H1 (cell line): ENCODE measurements around the gene PRKCI. TPM values are rescaled to one million over a fixed set of nuclear protein-coding genes. Genes with fewer than 3 reads are reported as not detected.

Experiments
- ATF2 ChIP-seq: IDR thresholded peaks from 2 replicates; pipeline ENCODE4 v1.6.1; 2012; ENCODE audit warnings: low read length, inconsistent platforms
- ATF3 ChIP-seq: IDR thresholded peaks from 2 replicates; pipeline ENCODE4 v1.6.1; 2011; ENCODE audit warnings: low read depth, mild to moderate bottlenecking, low read length; ENCODE audit not compliant: insufficient read depth
- CBX5 ChIP-seq: fragments of 300-800, 300-1000 bp; sonication (generic); IDR thresholded peaks from 2 replicates; pipeline ENCODE4 v1.7.1; 2016; ENCODE audit warnings: antibody characterized with exemption, low read length, low read depth
- CEBPB ChIP-seq: IDR thresholded peaks from 2 replicates; pipeline ENCODE4 v1.6.1; 2012; ENCODE audit warnings: low read depth, low read length
- CHD1 ChIP-seq: IDR thresholded peaks from 2 replicates; pipeline ENCODE4 v1.6.1; 2012; ENCODE audit warnings: low read depth, low read length, improper control_type of control experiment
- E2F6 ChIP-seq: IDR thresholded peaks from 2 replicates; pipeline ENCODE4 v1.6.1; 2012; ENCODE audit warnings: inconsistent platforms
- EP300 ChIP-seq, 2 experiments: IDR thresholded peaks; 1 replicate in 1 of 2; 2 replicates in 1 of 2; pipeline ENCODE4 v1.6.1; 2011 to 2012; ENCODE audit warnings: low read depth in 2 of 2, low read length in 2 of 2, mild to moderate bottlenecking in 2 of 2, borderline replicate concordance in 1 of 2, inconsistent platforms in 1 of 2, moderate library complexity in 1 of 2
- GABPA ChIP-seq: IDR thresholded peaks from 2 replicates; pipeline ENCODE4 v1.6.1; 2011; ENCODE audit warnings: mild to moderate bottlenecking, low read length, moderate library complexity, borderline replicate concordance; ENCODE audit not compliant: insufficient read depth
- KDM1A ChIP-seq: fragments of 200-600, 300-600 bp; sonication (generic); IDR thresholded peaks from 2 replicates; pipeline ENCODE4 v1.7.1; 2016; ENCODE audit warnings: mild to moderate bottlenecking, low read length, borderline replicate concordance
- KDM4A ChIP-seq: IDR thresholded peaks from one replicate; pipeline ENCODE4 v1.7.1; 2012; ENCODE audit warnings: low read depth, mild to moderate bottlenecking, moderate library complexity, low read length, inconsistent platforms; ENCODE audit not compliant: severe bottlenecking
- MAFK ChIP-seq: IDR thresholded peaks from 2 replicates; pipeline ENCODE4 v1.6.1; 2012; ENCODE audit warnings: low read depth, mild to moderate bottlenecking, improper control_type of control experiment, low read length
- RAD21 ChIP-seq, 2 experiments: IDR thresholded peaks in 1 of 2; conservative IDR thresholded peaks in 1 of 2; 2 replicates each; pipeline ENCODE4 v1.6.1; 2011; ENCODE audit warnings: low read depth in 2 of 2, low read length in 2 of 2, improper control_type of control experiment in 1 of 2, inconsistent platforms in 1 of 2, mild to moderate bottlenecking in 1 of 2, moderate library complexity in 1 of 2
- RBBP5 ChIP-seq: IDR thresholded peaks from 2 replicates; pipeline ENCODE4 v1.7.1; 2012; ENCODE audit warnings: low read depth, mild to moderate bottlenecking, inconsistent platforms, low read length, moderate library complexity, borderline replicate concordance
- RFX5 ChIP-seq: IDR thresholded peaks from 2 replicates; pipeline ENCODE4 v1.6.1; 2011; ENCODE audit warnings: low read depth, low read length, improper control_type of control experiment, borderline replicate concordance
- RXRA ChIP-seq: IDR thresholded peaks from 2 replicates; pipeline ENCODE4 v1.6.1; 2011; ENCODE audit warnings: low read depth, mild to moderate bottlenecking, low read length, moderate library complexity; ENCODE audit not compliant: insufficient read depth
- SIN3A ChIP-seq, 2 experiments: IDR thresholded peaks in 1 of 2; conservative IDR thresholded peaks in 1 of 2; 2 replicates each; pipeline ENCODE4 v1.6.1; 2011 to 2012; ENCODE audit warnings: low read length in 2 of 2, improper control_type of control experiment in 1 of 2, low read depth in 1 of 2, mild to moderate bottlenecking in 1 of 2
- SIX5 ChIP-seq: IDR thresholded peaks from 2 replicates; pipeline ENCODE4 v1.6.1; 2011; ENCODE audit warnings: mild to moderate bottlenecking, low read depth, low read length
- SP2 ChIP-seq: IDR thresholded peaks from 2 replicates; pipeline ENCODE4 v1.6.1; 2012; ENCODE audit warnings: mild to moderate bottlenecking, low read length, inconsistent platforms
- SRF ChIP-seq: IDR thresholded peaks from 2 replicates; pipeline ENCODE4 v1.6.1; 2011; ENCODE audit warnings: mild to moderate bottlenecking, low read depth, low read length, moderate library complexity
- SUZ12 ChIP-seq: fragments of 200-600 bp; sonication (generic); IDR thresholded peaks from 2 replicates; pipeline ENCODE4 v1.6.1; 2012; ENCODE audit warnings: mild to moderate bottlenecking, inconsistent platforms, low read length, moderate library complexity, mixed read lengths
- polyA plus RNA-seq, 7 experiments: library from polyadenylated mRNA; depleted of rRNA in 3 of 7; stranded (reverse) in 5 of 7; unstranded in 2 of 7; fragments of >200 nt in 5 of 7; fragments of 200-250 nt in 2 of 7; gene quantifications; 1 replicate in 5 of 7; 2 replicates in 1 of 7; 4 replicates in 1 of 7; pipeline versions ENCODE4 v1.2.1 to v1.2.3, GENCODE V29; 2011 to 2013; ENCODE audit warnings: missing spikeins in 2 of 7, mixed read lengths in 2 of 7
- total RNA-seq: library from RNA; stranded (reverse); fragmentation: NEBNext Ultra II Directional; extraction: Animal tissue kit (Norgen Biotek cat#: 25700); gene quantifications from 2 replicates; pipeline ENCODE4 v1.2.1, GENCODE V29; 2021

Gene PRKCI
- total and polyA plus RNA-seq, 2 of the 8 experiments (the other 6 are each of a cell fraction or from before 2014, with no cell fraction given) = 24.3 to 100.0 TPM

GRCh38 chr3:170222647-170223541 lies 670 bp downstream of the PRKCI start (continued):
- TF ChIP-seq RAD21 (IDR thresholded peaks at IDR 0.05 in 1 of 2, conservative IDR thresholded peaks at IDR 0.05 in 1 of 2; ENCODE audit: low read depth in 2 of 2, low read length in 2 of 2) = no peak
- TF ChIP-seq SRF = no peak
- no peak for TF ChIP-seq CEBPB
- no peak for TF ChIP-seq ATF3
- no peak for TF ChIP-seq SIX5
- TF ChIP-seq RXRA = no peak
- TF ChIP-seq KDM4A = peak; percentile 57
- no peak for TF ChIP-seq ATF2
- no peak for TF ChIP-seq KDM1A
- peak; percentile 44; the same call in 1 of the 2 replicates for TF ChIP-seq RBBP5
- no peak; a peak in 1 of 4 replicates for TF ChIP-seq SIN3A (conservative IDR thresholded peaks at IDR 0.05 in 1 of 2, IDR thresholded peaks at IDR 0.05 in 1 of 2; ENCODE audit: low read depth in 1 of 2, low read length in 2 of 2)
- TF ChIP-seq SUZ12 = no peak
- TF ChIP-seq MAFK = no peak
- TF ChIP-seq CBX5 = no peak
- TF ChIP-seq E2F6 = no peak
- TF ChIP-seq SP2 = no peak
- TF ChIP-seq GABPA = no peak
- TF ChIP-seq RFX5 = no peak
- no peak for TF ChIP-seq CHD1
- TF ChIP-seq EP300 (IDR thresholded peaks at IDR 0.05; ENCODE audit: borderline replicate concordance in 1 of 2, low read depth in 2 of 2, low read length in 2 of 2) = no peak
